Breast epithelium (tissue), 3 donors: Measurements from ENCODE around the gene CGNL1.

ENCODE experiments used
- CTCF ChIP-seq, 3 donors: fragments of 450-650 bp; IDR thresholded peaks; one replicate each; pipeline ENCODE4 v1.5.1; 2016 to 2017; ENCODE audit warnings: antibody characterized with exemption in 3 of 3, mild to moderate bottlenecking in 3 of 3, moderate library complexity in 3 of 3
- POLR2A ChIP-seq: fragments of 450-650 bp; IDR thresholded peaks from one replicate; pipeline ENCODE4 v1.6.1; 2016; ENCODE audit warnings: antibody characterized with exemption, mild to moderate bottlenecking, moderate library complexity
- POLR2AphosphoS5 ChIP-seq, 3 donors: sonication (generic); formaldehyde crosslinking; IDR thresholded peaks; one replicate each; pipeline ENCODE4 v1.6.1; 2017; ENCODE audit warnings: antibody characterized with exemption in 3 of 3

- TF ChIP-seq POLR2A (no peak), CTCF (IDR thresholded peaks at IDR 0.05) (no peak), POLR2AphosphoS5 (IDR thresholded peaks at IDR 0.05) (no peak)
Measured at GRCh38 chr15:57393061-57393460, 16.8 kb downstream of the CGNL1 start.
